ENCODE results near the gene OSTC. TPM values are rescaled to one million over a fixed set of nuclear protein-coding genes. Genes with fewer than 3 reads are reported as not detected.

OSTC gene
- total and polyA plus RNA-seq, 2 of the 13 experiments (the other 11 are each of a cell fraction or from before 2014, with no cell fraction given): 208 to 380 TPM

- H3K4me1 ChIP-seq (ENCODE audit: insufficient read depth, low read length): peaks cover 44% of the 10 kb centered on the region
- H4K20me1 ChIP-seq (ENCODE audit: insufficient read depth, low read length): peaks cover 44% of the 10 kb centered on the region
- ATAC-seq (peak; percentile 99), FAIRE-seq (peak; percentile 98), DNase-seq (ENCODE audit: low spot score) (peak; percentile 97)
- H3K4me3 ChIP-seq (replicated peaks in 1 of 3; ENCODE audit: insufficient read depth in 1 of 3, low read depth in 2 of 3, low read length in 3 of 3): peak within 1 kb of the TSS; percentile 84 to 94 (median 85)
- under 1% methylated on average over 29 of the region's 32 CpGs for WGBS (ENCODE audit: low lambda C conversion rate)
- H2AFZ ChIP-seq (ENCODE audit: low read length): peak within 1 kb of the TSS; percentile 73
- H3K36me3 ChIP-seq (replicated peaks in 1 of 2; ENCODE audit: control insufficient read depth in 1 of 2, insufficient read depth in 2 of 2, low read length in 2 of 2): peaks cover 12 to 33% of the 10 kb centered on the region in 2 experiments
- POLR2A ChIA-PET: interaction anchor here (0.8 to 2.9 kb wide), 15 partner anchors 9 to 141 kb away, joined by 3 to 37 read pairs (median 4); partner anchors contain the start of genes ETNPPL and OSTC
- CTCF ChIA-PET (ENCODE audit: low intra/inter-chr PET ratio, low total read pairs): no interaction called here
- intact Hi-C loops (cut with micrococcal nuclease; ENCODE audit: unreplicated experiment) (loop anchor here (1.0 kb wide), 1 partner anchor 30 kb away; the partner anchor contains the start of gene OSTC), in situ Hi-C loops (cut with HindIII; ENCODE audit: extremely low pct_ligation_motif_present, low pct_unique_long_range_greater_than_20kb) (no loop called here)
- BruUV-seq (replicated peaks): no TSS peak
- H3K4me2 ChIP-seq (ENCODE audit: low read depth, low read length): peak within 1 kb of the TSS; percentile 84
- H3K9me3 ChIP-seq (ENCODE audit: low read length): no peaks in the 10 kb centered on the region
- H3K27me3 ChIP-seq (ENCODE audit: control insufficient read depth in 1 of 2, insufficient read depth in 2 of 2, low read length in 2 of 2): peaks cover 0 to 5% of the 10 kb centered on the region in 2 experiments; a peak in 1 of 5 replicates
- peaks cover 42% of the 10 kb centered on the region for H3K79me2 ChIP-seq (ENCODE audit: insufficient read depth, low read length)
- peak within 1 kb of the TSS; percentile 86 for H3K27ac ChIP-seq (ENCODE audit: extremely low read length, insufficient read depth, low read length)
- peak within 1 kb of the TSS; percentile 92 for H3K9ac ChIP-seq (ENCODE audit: insufficient read depth, low read depth, low read length)
- TF ChIP-seq SP4 (CRISPR knock-in tag; IDR thresholded peaks at IDR 0.05) (peak; percentile 71), NRL (CRISPR knock-in tag; IDR thresholded peaks at IDR 0.05; ENCODE audit: borderline replicate concordance) (peak; percentile 68; the same call in 1 of the 2 replicates), FOXA1 (IDR thresholded peaks at IDR 0.05) (no peak), FOXA1 (CRISPR knock-in tag; IDR thresholded peaks at IDR 0.05) (0 out of 2 replicates have a peak, but pooled peaks have one; percentile 4), ZNF274 (CRISPR knock-in tag; IDR thresholded peaks at IDR 0.05) (peak; percentile 58; the same call in 1 of the 2 replicates), HMGXB3 (CRISPR knock-in tag; IDR thresholded peaks at IDR 0.05; ENCODE audit: borderline replicate concordance) (peak; percentile 96), POGZ (CRISPR knock-in tag; IDR thresholded peaks at IDR 0.05) (no peak; the same call in 1 of the 2 replicates), MEF2D (CRISPR knock-in tag; IDR thresholded peaks at IDR 0.05) (no peak), MTF1 (CRISPR knock-in tag; IDR thresholded peaks at IDR 0.05) (no peak), MED1 (CRISPR knock-in tag; IDR thresholded peaks at IDR 0.05) (peak; percentile 50), ZNF672 (CRISPR knock-in tag; IDR thresholded peaks at IDR 0.05) (no peak), ZNF891 (CRISPR knock-in tag; IDR thresholded peaks at IDR 0.05) (peak; percentile 68; the same call in 1 of the 2 replicates), ASH2L (IDR thresholded peaks at IDR 0.05; ENCODE audit: insufficient read length, low read depth, low read length) (peak; percentile 94), IRF9 (CRISPR knock-in tag; IDR thresholded peaks at IDR 0.05; ENCODE audit: borderline replicate concordance) (no peak), ZNF749 (CRISPR knock-in tag; IDR thresholded peaks at IDR 0.05; ENCODE audit: borderline replicate concordance) (no peak)
These were observed 30.1 kb upstream of the OSTC start, which contains the start of gene RPL34 for GRCh38 chr4:108620101-108620932. Gene RPL34, plus strand, starts transcription at chr4:108620576. Its CDS starts 1,384 bp downstream, at chr4:108621960.

Data from HepG2 (cell line).